ENCODE results near the gene PFKM. TPM values are rescaled to one million over a fixed set of nuclear protein-coding genes. Genes with fewer than 3 reads are reported as not detected.

Gene PFKM
- total RNA-seq, 1 donor from 2014 or later = 112 TPM

DNA sequence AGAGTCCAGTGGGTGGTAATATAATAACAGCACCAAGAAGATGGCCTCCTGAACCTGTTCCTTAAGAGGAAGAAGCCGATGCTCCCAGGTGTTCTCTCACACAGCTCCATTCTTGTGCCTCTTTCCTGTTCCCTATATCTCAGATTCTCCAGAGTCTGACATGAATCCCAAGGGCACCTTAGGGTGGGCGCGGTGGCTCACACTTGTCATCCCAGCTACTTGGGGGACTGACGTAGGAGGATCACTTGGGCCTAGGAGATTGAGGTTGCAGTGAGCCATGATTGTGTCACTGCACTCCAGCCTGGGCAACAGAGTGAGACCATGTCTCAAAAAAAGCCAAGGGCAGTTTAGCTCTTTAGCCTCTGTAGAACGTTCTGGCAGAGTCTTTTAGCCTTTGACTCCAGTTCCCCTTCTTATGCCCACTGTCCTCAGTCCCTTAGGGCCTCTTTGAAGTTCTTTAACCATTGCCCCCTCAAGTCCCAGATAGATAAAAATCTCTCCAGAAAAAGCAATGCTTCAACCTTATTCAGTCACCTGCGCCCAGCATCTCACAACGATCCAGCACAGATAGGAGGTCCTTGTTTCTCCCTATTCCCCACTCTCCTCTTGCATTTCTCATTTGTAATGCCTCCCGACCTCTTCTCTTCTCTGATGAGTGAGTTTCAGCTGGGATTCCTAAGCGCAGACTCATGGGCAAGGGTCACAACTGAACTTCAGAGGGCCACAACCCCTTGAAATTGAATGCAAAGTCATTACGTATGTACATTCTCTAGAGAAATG is 68.9 kb downstream of the PFKM start:
- DNase-seq = no peak

DNA sequence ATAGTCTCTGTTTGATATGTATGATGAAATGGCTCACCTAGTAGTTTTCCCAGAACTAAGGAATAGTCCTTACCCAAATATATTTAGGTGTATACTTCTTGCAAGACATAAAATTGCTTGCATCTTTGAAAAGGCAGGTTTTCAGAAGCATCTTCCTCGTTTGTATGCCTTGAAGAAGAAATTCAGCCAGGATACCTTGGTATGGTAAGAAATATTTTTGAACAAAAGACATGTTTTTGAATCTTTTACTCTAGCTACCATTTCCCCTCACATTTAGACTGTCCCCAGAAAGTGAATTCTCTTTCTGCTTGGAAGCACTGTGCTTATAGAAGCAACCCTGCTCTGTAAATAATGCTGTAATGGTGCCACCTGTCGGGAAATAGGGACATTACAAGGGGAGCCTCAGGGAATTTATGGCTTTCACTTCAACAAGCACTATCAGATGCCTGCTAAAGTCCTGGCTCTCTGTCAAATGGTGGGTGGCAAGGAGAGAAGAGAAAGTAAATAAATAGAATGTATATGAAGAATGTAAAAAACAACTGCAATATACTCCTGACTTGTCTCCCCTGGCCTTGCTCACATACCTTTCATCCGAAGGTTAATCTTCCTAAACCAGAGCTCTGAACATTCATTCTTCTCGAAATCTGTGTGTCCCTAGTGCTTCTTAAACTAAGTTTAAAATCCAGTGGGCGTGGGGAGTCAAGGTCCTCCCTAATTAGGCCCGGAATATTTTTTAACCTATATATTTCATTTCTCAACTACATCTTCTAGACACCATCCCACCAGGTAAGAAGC is 70.4 kb downstream of the PFKM start:
- DNase-seq = peak; percentile 52

DNA sequence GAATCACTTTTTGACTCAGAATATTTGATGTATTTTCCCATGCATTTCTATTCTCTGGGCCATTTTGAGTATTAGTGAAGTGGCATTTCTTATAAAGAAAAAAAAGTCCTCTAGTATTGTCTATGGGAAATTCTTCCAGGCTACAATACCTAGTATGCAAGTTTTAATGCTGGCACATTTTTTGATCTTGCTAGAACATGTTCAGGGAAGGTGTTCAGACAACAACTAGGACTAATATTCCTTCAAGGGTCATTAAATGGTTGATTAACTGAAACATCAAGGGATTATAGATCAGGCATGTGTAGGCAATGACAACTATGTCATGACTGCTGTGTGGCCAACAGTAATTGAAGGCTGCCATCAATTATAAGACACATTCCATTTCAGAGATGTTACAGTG is 71.9 kb downstream of the PFKM start:
- no peak for DNase-seq

DNA sequence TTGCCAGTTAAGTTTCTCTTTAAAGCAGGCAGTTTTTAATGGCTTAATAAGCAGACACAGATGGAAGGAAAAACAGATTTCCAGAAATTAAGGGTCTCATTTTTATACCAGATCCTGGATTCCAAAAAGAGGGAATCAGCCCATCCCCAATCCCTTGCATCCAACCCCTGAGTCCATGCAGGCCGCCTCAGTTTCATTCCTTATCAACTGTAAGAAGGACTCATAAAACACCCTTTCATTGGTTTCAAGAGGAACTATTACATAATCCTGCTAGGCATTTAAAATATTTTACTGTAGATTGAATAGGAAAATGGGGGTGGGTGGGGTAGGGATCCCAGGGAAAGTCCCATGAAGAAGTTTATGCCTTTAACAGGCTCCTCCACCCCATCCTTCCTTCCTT is 73.7 kb downstream of the PFKM start:
- no peak for DNase-seq

DNA sequence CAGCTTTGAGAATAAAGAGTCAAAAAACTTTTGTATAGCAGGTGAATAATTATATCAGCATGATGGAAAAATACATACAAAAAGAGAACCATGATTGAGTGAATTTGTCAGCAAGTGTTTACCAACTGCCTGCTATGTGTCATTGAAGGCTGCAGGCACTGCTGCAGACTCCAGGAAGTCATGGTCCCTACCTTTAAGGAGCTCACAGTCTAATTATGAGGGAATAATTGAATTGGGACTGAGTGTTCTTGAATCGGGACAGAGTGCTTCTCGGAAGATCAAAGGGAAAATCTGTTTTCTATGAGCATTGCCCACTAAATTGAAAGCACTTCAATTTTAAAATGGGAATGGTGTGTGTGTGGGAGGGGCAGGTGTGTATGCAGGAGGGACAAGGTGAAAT is 74.5 kb downstream of the PFKM start:
- DNase-seq = no peak

DNA sequence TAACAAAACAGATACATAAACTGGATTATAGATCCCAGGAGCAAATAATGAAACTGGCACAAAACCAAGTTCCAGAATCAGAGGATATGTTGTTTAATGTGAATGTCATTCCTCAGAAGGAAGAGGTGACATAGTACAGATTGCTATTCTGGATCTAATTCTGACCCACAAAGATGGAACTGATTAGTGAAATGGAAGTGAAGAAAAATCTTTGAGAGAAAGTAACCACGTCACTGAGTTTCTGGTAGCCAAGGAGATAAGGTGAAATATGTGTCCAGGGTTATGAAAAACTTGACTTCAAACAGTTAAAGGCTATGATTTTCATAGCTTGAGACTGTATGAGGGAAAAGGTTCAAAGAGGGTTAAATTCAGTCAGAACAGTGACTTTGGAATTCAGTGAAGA is 75.6 kb downstream of the PFKM start:
- no peak for DNase-seq

Small RNAs within 50 kb of the gene (small RNA-seq; reads per million reads assigned to genes)
- gene MIR6505 (0.23 reads per million), gene RNU6-1203P (not detected)

Other genes with a start within 250 kb of the PFKM start
- not detected for gene VDR, start 214.4 kb upstream of the PFKM start, total RNA-seq
- 73.6 TPM for gene TMEM106C, start 155.8 kb upstream of the PFKM start, total RNA-seq
- gene COL2A1, start 114.9 kb upstream of the PFKM start, total RNA-seq = 0.78 TPM
- 33.5 TPM for gene SENP1, start 13.3 kb upstream of the PFKM start, total RNA-seq
- gene ASB8, start 38.2 kb downstream of the PFKM start, total RNA-seq = 38.8 TPM
- 17.0 TPM for gene CCDC184, start 64.3 kb downstream of the PFKM start, total RNA-seq
- gene OR10AD1, start 83.9 kb downstream of the PFKM start, total RNA-seq = not detected
- gene ZNF641, start 231.6 kb downstream of the PFKM start, total RNA-seq = 50.5 TPM